Measurements from ENCODE around the gene KRTAP5-3.
"Not testable (repeated sequence)": the region's sequence is repeated elsewhere in the genome, so short reads cannot be mapped to it uniquely, and the experiment has no call there.

DNA sequence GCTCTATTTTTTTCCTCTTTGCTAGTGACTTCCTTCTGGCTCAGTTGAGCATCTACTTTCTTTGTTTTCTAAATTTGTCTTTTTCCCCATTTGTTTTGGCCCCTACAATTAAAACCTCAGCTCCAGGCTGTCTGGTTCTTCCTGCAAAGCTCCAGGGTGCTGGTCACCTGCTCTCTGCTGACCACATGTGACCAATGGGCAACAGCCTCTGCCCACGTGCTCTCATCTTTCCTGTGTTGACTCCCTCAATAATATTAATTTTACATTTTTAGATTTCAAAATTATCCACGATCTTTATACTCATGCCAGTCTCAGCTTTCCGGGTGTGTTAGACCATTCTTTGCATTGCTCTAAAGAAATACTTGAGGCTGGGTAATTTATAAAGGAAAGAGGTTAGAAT, 9.9 kb downstream of the KRTAP5-3 start:
- TF ChIP-seq, protein P1, sequence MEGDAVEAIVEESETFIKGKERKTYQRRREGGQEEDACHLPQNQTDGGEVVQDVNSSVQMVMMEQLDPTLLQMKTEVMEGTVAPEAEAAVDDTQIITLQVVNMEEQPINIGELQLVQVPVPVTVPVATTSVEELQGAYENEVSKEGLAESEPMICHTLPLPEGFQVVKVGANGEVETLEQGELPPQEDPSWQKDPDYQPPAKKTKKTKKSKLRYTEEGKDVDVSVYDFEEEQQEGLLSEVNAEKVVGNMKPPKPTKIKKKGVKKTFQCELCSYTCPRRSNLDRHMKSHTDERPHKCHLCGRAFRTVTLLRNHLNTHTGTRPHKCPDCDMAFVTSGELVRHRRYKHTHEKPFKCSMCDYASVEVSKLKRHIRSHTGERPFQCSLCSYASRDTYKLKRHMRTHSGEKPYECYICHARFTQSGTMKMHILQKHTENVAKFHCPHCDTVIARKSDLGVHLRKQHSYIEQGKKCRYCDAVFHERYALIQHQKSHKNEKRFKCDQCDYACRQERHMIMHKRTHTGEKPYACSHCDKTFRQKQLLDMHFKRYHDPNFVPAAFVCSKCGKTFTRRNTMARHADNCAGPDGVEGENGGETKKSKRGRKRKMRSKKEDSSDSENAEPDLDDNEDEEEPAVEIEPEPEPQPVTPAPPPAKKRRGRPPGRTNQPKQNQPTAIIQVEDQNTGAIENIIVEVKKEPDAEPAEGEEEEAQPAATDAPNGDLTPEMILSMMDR (IDR thresholded peaks at IDR 0.05; ENCODE audit: borderline replicate concordance, extremely low read depth, low read length, poor library complexity, severe bottlenecking) = not testable (repeated sequence)
- TF ChIP-seq EZH2 (IDR thresholded peaks at IDR 0.05; ENCODE audit: borderline replicate concordance, low read depth, low read length, severe bottlenecking) = not testable (repeated sequence)
